Stimulated activated CD8-positive, alpha-beta memory T cell treated with anti-CD3 and anti-CD28 coated beads, Interleukin-4, amount 100 ng/mL, for 4 hours (primary cell): ENCODE measurements around the gene SARS2.
"Not testable (repeated sequence)": the region's sequence is repeated elsewhere in the genome, so short reads cannot be mapped to it uniquely, and the experiment has no call there.

Source experiments
- DNase-seq, 2 donors: peaks; one replicate each; pipeline ENCODE4 v3.0.0-alpha.2; 2020; ENCODE audit warnings: low read depth in 2 of 2, low spot score in 1 of 2

The SARS2 gene

GRCh38 chr19:38929929-38930775 is at the start of gene SARS2:
SARS2 (minus strand) TSS chr19:38930763; CDS start chr19:38930736, 27 bp downstream.
- peak in 1 of 2 donors; percentile 84 for DNase-seq

GRCh38 chr19:38979812-38980211 is 49.2 kb upstream of the SARS2 start:
- no peak for DNase-seq

DNA sequence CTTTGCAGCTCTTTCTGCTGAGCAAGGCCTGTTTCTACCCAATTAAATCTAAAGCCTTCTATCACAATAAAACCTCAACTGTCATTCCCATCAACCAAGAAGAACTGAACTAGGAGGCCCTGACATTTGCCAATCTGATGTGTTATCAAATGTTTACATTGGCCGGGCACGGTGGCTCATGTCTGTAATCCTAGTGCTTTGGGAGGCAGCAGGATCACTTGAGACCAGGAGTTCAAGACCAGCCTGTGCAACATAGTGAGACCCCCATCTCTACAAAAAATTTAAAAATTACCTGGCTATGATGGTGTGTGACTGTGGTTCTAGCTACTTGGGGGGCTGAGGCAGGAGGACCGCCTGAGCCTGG is 47.7 kb upstream of the SARS2 start:
- DNase-seq = no peak

- DNase-seq = no peak
These were observed 47.1 kb upstream of the SARS2 start for GRCh38 chr19:38977445-38978325.

DNA sequence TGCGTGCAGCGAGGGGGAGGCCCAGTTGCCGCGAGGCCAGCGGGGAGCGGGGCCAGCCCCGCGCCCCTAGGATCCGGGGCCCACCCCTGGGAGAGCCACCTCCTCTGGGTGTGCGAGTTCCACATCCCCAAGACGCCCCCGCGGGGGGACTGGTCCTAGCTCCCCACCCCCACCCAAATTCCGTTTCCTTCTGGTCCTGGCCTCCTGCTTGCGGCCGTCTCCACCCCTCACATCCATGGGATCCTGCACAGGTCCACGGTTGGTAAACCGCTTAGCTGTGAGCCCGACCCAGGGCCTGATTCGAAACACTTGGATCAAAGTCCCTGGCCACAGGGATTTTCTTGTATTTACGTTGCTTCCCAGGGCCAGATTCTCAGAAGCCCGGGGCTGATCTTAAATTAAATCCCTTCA is 45.3 kb upstream of the SARS2 start:
- no peak for DNase-seq

- DNase-seq = no peak
These were observed 44.8 kb upstream of the SARS2 start, which contains the start of gene FBXO17 for GRCh38 chr19:38975214-38975860. FBXO17 (minus strand) TSS chr19:38975742; CDS start chr19:38950319, 25,423 bp downstream.

GRCh38 chr19:38974624-38975213 is 44.2 kb upstream of the SARS2 start:
- DNase-seq = no peak

DNA sequence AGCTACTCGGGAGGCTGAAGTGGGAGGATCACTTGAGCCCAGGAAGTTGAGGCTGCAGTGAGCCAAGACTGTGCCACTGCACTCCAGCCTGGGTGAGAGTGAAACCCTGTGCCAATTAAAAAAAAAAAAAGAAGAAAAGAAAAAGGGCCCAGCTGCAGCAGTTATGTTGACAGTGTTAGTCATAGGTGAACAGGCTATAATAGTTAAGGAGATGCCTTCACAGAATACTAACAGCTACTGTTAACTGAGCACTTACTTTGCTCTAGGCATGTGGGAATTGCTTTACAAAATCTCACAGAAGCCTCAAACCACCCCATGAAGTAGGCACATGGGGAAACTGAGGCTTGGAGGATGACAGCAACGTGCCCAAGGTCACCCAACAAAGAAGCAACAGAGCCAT is 41.1 kb upstream of the SARS2 start:
- no peak for DNase-seq

GRCh38 chr19:38970664-38971532 is 40.3 kb upstream of the SARS2 start:
- no peak for DNase-seq

DNA sequence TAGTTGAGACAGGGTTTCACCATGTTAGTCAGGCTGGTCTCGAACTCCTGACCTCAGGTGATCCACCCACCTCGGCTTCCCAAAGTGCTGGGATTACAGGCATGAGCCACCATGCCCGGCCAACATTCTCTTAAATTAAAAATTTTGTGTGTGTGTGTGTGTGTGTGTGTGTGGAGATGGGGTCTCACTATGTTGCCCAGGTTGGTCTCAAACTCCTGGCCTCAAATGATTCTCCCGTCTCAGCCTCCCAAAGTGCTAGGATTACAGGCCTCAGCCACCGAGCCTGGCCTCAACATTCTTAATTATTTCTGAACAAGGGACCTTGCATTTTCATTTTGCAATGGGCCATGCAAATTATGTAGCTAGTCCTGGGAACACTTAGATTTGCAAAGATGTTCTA is 35.6 kb upstream of the SARS2 start:
- DNase-seq = not testable (repeated sequence)

DNA sequence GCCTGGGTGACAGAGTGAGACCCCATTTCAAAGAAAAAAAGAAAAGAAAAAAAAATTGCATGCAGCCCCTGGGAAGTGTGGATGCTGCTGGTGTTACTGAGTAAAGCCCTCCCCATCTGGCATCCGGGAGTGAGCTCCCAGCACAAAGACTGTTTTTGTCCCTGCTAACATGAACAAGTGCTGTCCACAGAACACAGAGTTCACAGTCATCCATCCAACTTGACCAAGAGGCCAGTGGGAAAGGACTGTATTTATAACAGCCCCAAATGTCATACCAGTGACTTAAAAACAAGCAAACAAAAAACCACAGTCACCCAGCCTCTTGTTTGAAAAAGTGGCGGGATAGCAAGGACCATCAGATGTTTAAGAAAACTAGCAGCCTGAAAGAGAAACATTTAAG is 34.2 kb upstream of the SARS2 start:
- DNase-seq = no peak

DNA sequence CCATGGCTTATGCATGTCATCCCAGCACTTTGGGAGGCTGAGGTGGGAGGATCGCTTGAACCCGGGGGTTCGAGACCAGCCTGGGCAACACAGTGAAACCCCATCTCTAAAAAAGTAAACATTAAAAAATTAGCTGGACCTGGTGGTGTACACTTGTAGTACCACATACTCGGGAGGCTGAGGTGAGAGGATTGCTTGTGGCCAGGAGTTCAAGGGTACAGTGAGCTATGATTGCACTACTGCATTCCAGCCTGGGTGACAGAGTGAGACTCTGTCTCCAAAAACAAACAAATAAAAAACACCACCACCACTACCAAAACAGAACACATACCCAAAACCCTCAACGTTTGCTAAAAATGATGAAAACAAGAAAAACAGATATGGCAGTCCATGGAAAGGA is 29.1 kb upstream of the SARS2 start:
- no peak for DNase-seq

DNA sequence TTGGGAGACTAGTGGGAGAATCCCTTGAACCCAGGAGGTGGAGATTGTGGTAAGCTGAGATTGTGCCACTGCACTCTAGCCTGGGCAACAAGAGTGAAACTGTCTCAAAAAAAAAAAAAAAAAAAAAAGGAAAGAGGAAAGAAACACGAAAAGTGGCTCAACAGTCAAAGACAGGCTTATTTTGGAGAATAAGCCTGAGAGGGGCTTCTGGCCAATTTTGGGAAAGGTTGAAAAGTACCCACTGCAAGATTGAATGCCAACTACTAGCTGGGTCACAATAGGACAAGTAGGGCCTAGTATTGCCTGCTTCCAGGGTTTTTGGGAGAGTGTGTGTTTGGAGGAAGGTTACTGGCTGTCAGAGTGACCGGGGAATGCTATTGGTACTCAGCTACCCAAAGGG is 27.7 kb upstream of the SARS2 start:
- DNase-seq = no peak

- no peak for DNase-seq
These were observed 25.7 kb upstream of the SARS2 start for GRCh38 chr19:38956264-38956663.

- DNase-seq = no peak
These were observed 23.1 kb upstream of the SARS2 start for GRCh38 chr19:38953677-38954076.

DNA sequence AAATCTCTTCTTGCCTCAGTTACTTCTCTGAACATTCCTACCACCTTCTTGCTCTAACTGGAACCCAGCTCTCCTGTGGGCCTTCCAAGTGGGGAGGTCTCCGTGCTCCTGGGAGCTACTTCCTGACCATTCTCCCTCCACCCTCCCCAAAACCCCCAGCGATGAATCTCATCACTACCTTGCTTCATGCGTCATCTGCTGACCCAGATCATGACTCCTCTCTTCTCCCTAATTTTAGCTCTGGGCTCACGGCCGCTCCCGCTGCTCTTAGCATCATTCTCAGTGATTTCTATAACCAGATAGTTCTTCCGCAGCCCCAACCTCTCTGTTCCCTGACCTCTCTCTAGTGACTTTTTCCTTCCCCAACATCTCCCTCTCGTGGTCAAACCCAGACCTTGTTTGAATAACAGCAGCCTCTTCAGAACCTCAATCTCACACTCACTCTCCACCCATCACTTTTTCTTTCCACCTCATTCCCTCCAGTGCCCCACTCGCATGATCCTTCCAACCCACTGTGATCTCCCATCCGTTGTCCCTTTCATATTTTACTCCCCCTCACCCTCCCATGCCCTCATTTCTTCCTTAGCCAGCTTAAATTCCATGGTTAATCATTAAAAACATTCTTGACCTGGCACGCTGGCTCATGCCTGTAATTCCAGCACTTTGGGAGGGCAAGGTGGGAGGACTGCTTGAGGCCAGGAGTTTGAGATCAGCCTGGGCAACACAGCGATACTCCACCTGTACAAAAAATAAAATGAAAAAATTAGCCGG is 22.0 kb upstream of the SARS2 start:
- no peak for DNase-seq

- no peak for DNase-seq
These were observed 20.6 kb upstream of the SARS2 start for GRCh38 chr19:38951187-38951586.

DNA sequence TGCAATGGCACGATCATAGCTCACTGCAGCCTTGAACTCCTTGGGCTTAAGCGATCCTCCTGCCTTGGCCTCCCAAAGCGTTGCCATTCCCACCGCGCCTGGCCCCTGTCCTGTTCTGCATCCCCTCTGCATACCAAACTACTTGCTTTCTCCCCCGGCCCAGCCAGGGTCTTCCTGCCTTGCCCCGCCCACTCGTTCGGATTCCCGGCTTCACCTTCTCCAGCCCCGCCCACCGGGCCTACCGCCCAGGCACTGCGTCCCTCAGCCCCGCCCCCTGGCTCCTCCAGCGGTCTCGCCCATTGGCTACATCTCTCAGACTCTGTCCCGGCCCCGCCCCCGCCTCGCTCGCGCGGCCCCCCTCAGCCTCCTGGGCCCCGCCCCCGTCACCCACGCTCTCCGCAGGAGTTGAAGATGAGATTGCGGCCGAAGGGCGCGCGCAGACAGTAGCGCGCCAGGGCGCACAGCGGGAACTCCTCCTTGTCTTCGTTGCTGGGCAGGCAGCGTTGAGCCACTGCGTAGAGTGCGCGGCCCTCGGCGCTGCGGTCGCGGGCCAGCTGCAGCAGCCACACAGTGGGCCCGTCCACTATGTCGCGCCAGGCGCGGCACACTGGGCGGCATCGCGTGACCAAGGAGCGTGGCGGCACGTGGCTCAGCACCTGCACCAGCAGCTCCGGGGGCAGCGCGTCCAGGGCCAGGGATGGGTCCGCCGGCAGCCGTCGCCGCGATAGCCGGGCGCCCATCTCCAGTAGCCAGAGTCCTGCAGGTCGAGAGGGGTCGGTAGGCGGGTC is 19.2 kb upstream of the SARS2 start:
- DNase-seq = peak; percentile 59 to 75
